Stimulated activated CD4-positive, alpha-beta T cell treated with anti-CD3 and anti-CD28 coated beads, Interleukin-2, amount 100 ng/mL, for 48 hours (primary cell): Measurements from ENCODE around the gene SMIM5.
A peak's percentile ranks its signal among the peaks of the same experiment; 100 is the strongest.
"Not testable (repeated sequence)": the region's sequence is repeated elsewhere in the genome, so short reads cannot be mapped to it uniquely, and the experiment has no call there.

Experiments
- DNase-seq, 2 donors: peaks; one replicate each; pipeline ENCODE4 v3.0.0-alpha.2; 2020

The SMIM5 gene

GRCh38 chr17:75632863-75633485, at the start of gene SMIM5:
SMIM5 (plus strand) TSS chr17:75633434; CDS start chr17:75640202, 6,768 bp downstream.
- peak; percentile 83 to 88 for DNase-seq

- DNase-seq = no peak
Measured at GRCh38 chr17:75584849-75585175, 48.4 kb upstream of the SMIM5 start.

GRCh38 chr17:75587675-75588595, 45.3 kb upstream of the SMIM5 start, which contains the start of gene MYO15B:
MYO15B (plus strand) TSS chr17:75587800; CDS start chr17:75588058, 258 bp downstream.
- peak in 1 of 2 donors; percentile 54 for DNase-seq

- DNase-seq = no peak
Measured at GRCh38 chr17:75588596-75589011, 44.6 kb upstream of the SMIM5 start.

GRCh38 chr17:75589012-75589918, 44.0 kb upstream of the SMIM5 start:
- peak; percentile 97 to 99 for DNase-seq

GRCh38 chr17:75589919-75590303, 43.3 kb upstream of the SMIM5 start:
- no peak for DNase-seq

- DNase-seq = no peak
Measured at GRCh38 chr17:75590314-75590761, 42.9 kb upstream of the SMIM5 start.

GRCh38 chr17:75590849-75591721, 42.1 kb upstream of the SMIM5 start:
- no peak for DNase-seq

- DNase-seq = no peak
Measured at GRCh38 chr17:75591722-75592302, 41.4 kb upstream of the SMIM5 start.

GRCh38 chr17:75592348-75593020, 40.8 kb upstream of the SMIM5 start:
- no peak for DNase-seq

- DNase-seq = not testable (repeated sequence)
Measured at GRCh38 chr17:75593430-75593829, 39.8 kb upstream of the SMIM5 start.

- DNase-seq = no peak
Measured at GRCh38 chr17:75594499-75595283, 38.5 kb upstream of the SMIM5 start.

- no peak for DNase-seq
Measured at GRCh38 chr17:75595284-75595919, 37.8 kb upstream of the SMIM5 start.

- no peak for DNase-seq
Measured at GRCh38 chr17:75595920-75596313, 37.3 kb upstream of the SMIM5 start.

GRCh38 chr17:75596320-75597087, 36.7 kb upstream of the SMIM5 start:
- no peak for DNase-seq

- DNase-seq = peak; percentile 63 to 69
Measured at GRCh38 chr17:75601057-75601987, 31.9 kb upstream of the SMIM5 start.

GRCh38 chr17:75602644-75603043, 30.6 kb upstream of the SMIM5 start:
- no peak for DNase-seq

- DNase-seq = no peak
Measured at GRCh38 chr17:75603123-75603522, 30.1 kb upstream of the SMIM5 start.
